Osteoblast (primary cell): ENCODE measurements around the gene SPNS3. TPM values are rescaled to one million over a fixed set of nuclear protein-coding genes. Genes with fewer than 3 reads are reported as not detected.

ENCODE experiments used
- DNase-seq: peaks from one replicate; pipeline ENCODE4 v3.0.0; 2011; ENCODE audit warnings: low spot score, mixed read lengths; ENCODE audit not compliant: insufficient read length; ENCODE audit errors: missing footprints
- H2AFZ ChIP-seq: 2 replicates; pipeline ENCODE4 v1.6.0; 2011; ENCODE audit warnings: mild to moderate bottlenecking, low read length
- H3K27ac ChIP-seq: 2 replicates; pipeline ENCODE4 v1.5.1; 2011; ENCODE audit warnings: mild to moderate bottlenecking, low read depth, low read length, moderate library complexity
- H3K27me3 ChIP-seq: 2 replicates; pipeline ENCODE4 v1.6.0; 2012; ENCODE audit warnings: mild to moderate bottlenecking, control low read depth, inconsistent platforms, low read length, moderate library complexity; ENCODE audit not compliant: insufficient read depth
- H3K36me3 ChIP-seq: 2 replicates; pipeline ENCODE4 v1.5.1; 2011; ENCODE audit warnings: mild to moderate bottlenecking, low read length, control low read depth, moderate library complexity; ENCODE audit not compliant: insufficient read depth
- H3K4me1 ChIP-seq: 2 replicates; pipeline ENCODE4 v1.5.1; 2011; ENCODE audit warnings: mild to moderate bottlenecking, low read length, control low read depth, moderate library complexity; ENCODE audit not compliant: insufficient read depth
- H3K4me2 ChIP-seq: 2 replicates; pipeline ENCODE4 v1.6.0; 2011; ENCODE audit warnings: mild to moderate bottlenecking, low read length; ENCODE audit not compliant: insufficient read depth
- H3K4me3 ChIP-seq: fragments of 200-600 bp; sonication (generic); 3 replicates; pipeline ENCODE4 v1.5.1; 2012; ENCODE audit warnings: mild to moderate bottlenecking, low read length, inconsistent platforms; ENCODE audit not compliant: insufficient read depth
- H3K79me2 ChIP-seq: 2 replicates; pipeline ENCODE4 v1.6.0; 2012; ENCODE audit warnings: mild to moderate bottlenecking, low read length, control low read depth, inconsistent platforms; ENCODE audit not compliant: insufficient read depth
- H3K9me3 ChIP-seq: 2 replicates; pipeline ENCODE4 v1.5.1; 2011; ENCODE audit warnings: low read depth, low read length, control low read depth
- H4K20me1 ChIP-seq: 2 replicates; pipeline ENCODE4 v1.6.0; 2012; ENCODE audit warnings: mild to moderate bottlenecking, low read length, control low read depth; ENCODE audit not compliant: insufficient read depth
- CTCF ChIP-seq: IDR thresholded peaks from 2 replicates; pipeline ENCODE4 v1.5.1; 2011; ENCODE audit warnings: mild to moderate bottlenecking, low read depth, low read length, moderate library complexity; ENCODE audit errors: extremely low read depth
- total RNA-seq: library from RNA; depleted of rRNA; stranded (reverse); fragments of >200 nt; gene quantifications from 2 replicates; pipeline ENCODE4 v1.2.3, GENCODE V29; 2012

SPNS3 gene
- total RNA-seq, 1 donor: not detected

GRCh38 chr17:4448197-4448980 lies 14.6 kb downstream of the SPNS3 start:
- Histone ChIP-seq H3K27me3 (no peaks in the 10 kb centered on the region), H3K4me3 (no peak overlapping the region), H3K79me2 (no peaks in the 10 kb centered on the region), H3K27ac (no peak overlapping the region), H3K9me3 (no peaks in the 10 kb centered on the region), H4K20me1 (peaks cover 3% of the 10 kb centered on the region), H3K36me3 (no peaks in the 10 kb centered on the region), H2AFZ (no peak overlapping the region), H3K4me1 (no peaks in the 10 kb centered on the region), H3K4me2 (no peak overlapping the region)
- TF ChIP-seq CTCF: no peak
- peak; percentile 96 for DNase-seq

- Histone ChIP-seq H3K36me3 (no peaks in the 10 kb centered on the region), H3K79me2 (no peaks in the 10 kb centered on the region), H3K4me1 (no peaks in the 10 kb centered on the region), H3K27ac (no peak overlapping the region), H3K9me3 (no peaks in the 10 kb centered on the region), H3K4me2 (no peak overlapping the region), H4K20me1 (peaks cover 2% of the 10 kb centered on the region), H3K4me3 (no peak overlapping the region), H3K27me3 (no peaks in the 10 kb centered on the region), H2AFZ (no peak overlapping the region)
- DNase-seq: peak; percentile 83
- no peak for TF ChIP-seq CTCF
These were observed 16.0 kb downstream of the SPNS3 start for GRCh38 chr17:4449736-4450135.

- DNase-seq: peak; percentile 73
- Histone ChIP-seq H2AFZ (no peak overlapping the region), H3K36me3 (no peaks in the 10 kb centered on the region), H3K4me2 (no peak overlapping the region), H3K27ac (no peak overlapping the region), H4K20me1 (no peaks in the 10 kb centered on the region), H3K4me3 (no peak overlapping the region), H3K79me2 (no peaks in the 10 kb centered on the region), H3K27me3 (no peaks in the 10 kb centered on the region), H3K9me3 (no peaks in the 10 kb centered on the region), H3K4me1 (no peaks in the 10 kb centered on the region)
- TF ChIP-seq CTCF: no peak
These were observed 17.1 kb downstream of the SPNS3 start for GRCh38 chr17:4450710-4451316.

- no peaks in the 10 kb centered on the region for H3K9me3 ChIP-seq
- H3K4me1 ChIP-seq: no peaks in the 10 kb centered on the region
- H3K4me3 ChIP-seq: no peak overlapping the region
- H2AFZ ChIP-seq: no peak overlapping the region
- H3K27ac ChIP-seq: no peak overlapping the region
- no peaks in the 10 kb centered on the region for H3K36me3 ChIP-seq
- peak; percentile 79 for DNase-seq
- H3K79me2 ChIP-seq: no peaks in the 10 kb centered on the region
- no peaks in the 10 kb centered on the region for H4K20me1 ChIP-seq
- no peak for TF ChIP-seq CTCF
- no peaks in the 10 kb centered on the region for H3K27me3 ChIP-seq
- H3K4me2 ChIP-seq: no peak overlapping the region
These were observed 20.3 kb downstream of the SPNS3 start for GRCh38 chr17:4453812-4454591.
